Neural progenitor cell (in vitro differentiated cells): ENCODE measurements around the gene ACOXL. TPM values are rescaled to one million over a fixed set of nuclear protein-coding genes. Genes with fewer than 3 reads are reported as not detected.

Source experiments
- DNase-seq: peaks from one replicate; pipeline ENCODE4 v3.0.0-alpha.2; 2016; ENCODE audit warnings: low spot score
- H2AFZ ChIP-seq: fragments of 200-600 bp; sonication (generic); replicated peaks from 2 replicates; pipeline ENCODE4 v1.6.1; 2016; ENCODE audit warnings: antibody characterized with exemption
- H3F3A ChIP-seq: fragments of 200-600 bp; sonication (generic); 2 replicates; pipeline ENCODE4 v1.6.1; 2016; ENCODE audit warnings: antibody characterized with exemption, low read depth
- H3K27ac ChIP-seq: fragments of 200-600 bp; sonication (generic); 2 replicates; pipeline ENCODE4 v1.5.1; 2016; ENCODE audit warnings: mild to moderate bottlenecking
- H3K27me3 ChIP-seq: fragments of 200-600 bp; sonication (generic); 2 replicates; pipeline ENCODE4 v1.6.1; 2016; ENCODE audit warnings: mild to moderate bottlenecking, moderate library complexity
- H3K36me3 ChIP-seq: fragments of 200-600 bp; sonication (generic); 2 replicates; pipeline ENCODE4 v1.5.1; 2016
- H3K4me1 ChIP-seq: fragments of 200-600 bp; sonication (generic); 2 replicates; pipeline ENCODE4 v1.6.1; 2016; ENCODE audit warnings: mixed run types
- H3K4me2 ChIP-seq: fragments of 200-600 bp; sonication (generic); 2 replicates; pipeline ENCODE4 v1.6.1; 2016
- H3K4me3 ChIP-seq: fragments of 200-600 bp; sonication (generic); 2 replicates; pipeline ENCODE4 v1.5.1; 2016
- H3K79me2 ChIP-seq: fragments of 200-600 bp; sonication (generic); 2 replicates; pipeline ENCODE4 v1.6.1; 2016; ENCODE audit warnings: low read depth
- H3K9ac ChIP-seq: fragments of 200-600 bp; sonication (generic); 2 replicates; pipeline ENCODE4 v1.6.1; 2016
- H3K9me3 ChIP-seq: fragments of 200-600 bp; sonication (generic); 2 replicates; pipeline ENCODE4 v1.5.1; 2016; ENCODE audit warnings: low read depth
- H4K20me1 ChIP-seq: fragments of 200-600 bp; sonication (generic); 2 replicates; pipeline ENCODE4 v1.6.1; 2016; ENCODE audit warnings: low read depth
- H3K27ac Mint-ChIP-seq: 3 replicates; pipeline ENCODE4 v1.8.0; 2021; ENCODE audit warnings: mixed read lengths
- H3K27me3 Mint-ChIP-seq: 2 replicates; pipeline ENCODE4 v1.8.0; 2022; ENCODE audit warnings: low read depth, mild to moderate bottlenecking, inconsistent platforms, moderate library complexity, mixed read lengths; ENCODE audit not compliant: insufficient read depth
- H3K36me3 Mint-ChIP-seq: 3 replicates; pipeline ENCODE4 v1.8.0; 2021; ENCODE audit warnings: mixed read lengths
- H3K4me1 Mint-ChIP-seq: 3 replicates; pipeline ENCODE4 v1.8.0; 2021; ENCODE audit warnings: mixed read lengths
- H3K4me3 Mint-ChIP-seq: 3 replicates; pipeline ENCODE4 v1.8.0; 2021; ENCODE audit warnings: mild to moderate bottlenecking, moderate library complexity, mixed read lengths
- H3K9me3 Mint-ChIP-seq: 3 replicates; pipeline ENCODE4 v1.8.0; 2020; ENCODE audit warnings: mixed read lengths
- CTCF ChIP-seq: fragments of 200-600 bp; sonication (generic); IDR thresholded peaks from 2 replicates; pipeline ENCODE4 v1.5.1; 2017; ENCODE audit warnings: antibody characterized with exemption, mild to moderate bottlenecking
- EZH2 ChIP-seq: fragments of 200-600 bp; sonication (generic); IDR thresholded peaks from 2 replicates; pipeline ENCODE4 v1.6.1; 2017; ENCODE audit warnings: antibody characterized with exemption, mild to moderate bottlenecking, moderate library complexity
- EZH2phosphoT487 ChIP-seq: fragments of 200-600 bp; sonication (generic); IDR thresholded peaks from 2 replicates; pipeline ENCODE4 v1.6.1; 2017; ENCODE audit warnings: antibody characterized with exemption
- total RNA-seq: library from RNA; depleted of rRNA; stranded (reverse); fragments of >200 nt; gene quantifications from 2 replicates; pipeline ENCODE4 v1.2.3, GENCODE V29; 2015; ENCODE audit warnings: low replicate concordance

Gene ACOXL
- total RNA-seq, 1 donor from 2014 or later: 2.9 TPM

GRCh38 chr2:110766291-110766690 lies 33.9 kb downstream of the ACOXL start:
- no peak overlapping the region for H3K4me3 ChIP-seq
- no peak for DNase-seq
- H3K4me1 Mint-ChIP-seq: peaks cover 22% of the 10 kb centered on the region
- no peak overlapping the region for H2AFZ ChIP-seq
- no peaks in the 10 kb centered on the region for H3K9me3 Mint-ChIP-seq
- peaks cover 29% of the 10 kb centered on the region for H3K4me1 ChIP-seq
- peaks cover 10% of the 10 kb centered on the region for H3K9me3 ChIP-seq
- no peak overlapping the region for H3K4me3 Mint-ChIP-seq
- peaks cover 25% of the 10 kb centered on the region for H3F3A ChIP-seq
- H3K36me3 ChIP-seq: no peaks in the 10 kb centered on the region
- H3K4me2 ChIP-seq: no peak overlapping the region
- TF ChIP-seq EZH2phosphoT487: no peak
- H3K27ac Mint-ChIP-seq: no peak overlapping the region
- peaks cover 4% of the 10 kb centered on the region for H3K27me3 Mint-ChIP-seq
- peaks cover 10% of the 10 kb centered on the region for H3K27me3 ChIP-seq
- no peak overlapping the region for H3K9ac ChIP-seq
- H3K36me3 Mint-ChIP-seq: no peaks in the 10 kb centered on the region
- H4K20me1 ChIP-seq: peaks cover 19% of the 10 kb centered on the region
- H3K79me2 ChIP-seq: peaks cover 51% of the 10 kb centered on the region
- no peak overlapping the region for H3K27ac ChIP-seq

GRCh38 chr2:110768591-110768990 lies 36.2 kb downstream of the ACOXL start:
- H3F3A ChIP-seq: peaks cover 35% of the 10 kb centered on the region
- H3K4me3 Mint-ChIP-seq: peak overlapping the region; percentile 1
- H3K27me3 Mint-ChIP-seq: peaks cover 6% of the 10 kb centered on the region
- H3K4me3 ChIP-seq: no peak overlapping the region
- peaks cover 5% of the 10 kb centered on the region for H3K9me3 ChIP-seq
- peaks cover 26% of the 10 kb centered on the region for H3K27me3 ChIP-seq
- H3K4me1 Mint-ChIP-seq: peaks cover 22% of the 10 kb centered on the region
- H3K36me3 Mint-ChIP-seq: no peaks in the 10 kb centered on the region
- TF ChIP-seq EZH2phosphoT487 (peak; percentile 70), EZH2 (no peak), CTCF (no peak)
- H3K36me3 ChIP-seq: no peaks in the 10 kb centered on the region
- peaks cover 45% of the 10 kb centered on the region for H3K4me1 ChIP-seq
- no peak overlapping the region for H3K9ac ChIP-seq
- H3K27ac Mint-ChIP-seq: no peak overlapping the region
- H3K9me3 Mint-ChIP-seq: no peaks in the 10 kb centered on the region
- DNase-seq: peak; percentile 81
- H3K27ac ChIP-seq: no peak overlapping the region
- H3K4me2 ChIP-seq: peak overlapping the region; percentile 64
- peaks cover 36% of the 10 kb centered on the region for H3K79me2 ChIP-seq
- peaks cover 33% of the 10 kb centered on the region for H4K20me1 ChIP-seq
- H2AFZ ChIP-seq: no peak overlapping the region

GRCh38 chr2:110770404-110770958 lies 38.1 kb downstream of the ACOXL start:
- no peak for TF ChIP-seq EZH2
- TF ChIP-seq EZH2phosphoT487: peak; percentile 100
- peaks cover 12% of the 10 kb centered on the region for H3K27me3 Mint-ChIP-seq
- Histone ChIP-seq H3K4me3 (no peak overlapping the region), H2AFZ (no peak overlapping the region), H3K36me3 (no peaks in the 10 kb centered on the region), H4K20me1 (peaks cover 33% of the 10 kb centered on the region), H3K4me1 (peaks cover 45% of the 10 kb centered on the region), H3K79me2 (peaks cover 21% of the 10 kb centered on the region), H3K4me2 (peak overlapping the region; percentile 41), H3K9me3 (no peaks in the 10 kb centered on the region), H3K27ac (no peak overlapping the region), H3F3A (peaks cover 35% of the 10 kb centered on the region), H3K9ac (no peak overlapping the region), H3K27me3 (peaks cover 31% of the 10 kb centered on the region)
- H3K4me1 Mint-ChIP-seq: peaks cover 22% of the 10 kb centered on the region
- H3K36me3 Mint-ChIP-seq: no peaks in the 10 kb centered on the region
- no peak overlapping the region for H3K4me3 Mint-ChIP-seq
- no peaks in the 10 kb centered on the region for H3K9me3 Mint-ChIP-seq
- DNase-seq: peak; percentile 95
- no peak overlapping the region for H3K27ac Mint-ChIP-seq

GRCh38 chr2:110770959-110771431 lies 38.6 kb downstream of the ACOXL start:
- Histone ChIP-seq H3K4me3 (no peak overlapping the region), H3K9me3 (no peaks in the 10 kb centered on the region), H3K4me2 (peak overlapping the region; percentile 16), H3K27me3 (peaks cover 31% of the 10 kb centered on the region), H3K27ac (no peak overlapping the region), H3K9ac (no peak overlapping the region), H3F3A (peaks cover 35% of the 10 kb centered on the region), H4K20me1 (peaks cover 33% of the 10 kb centered on the region), H3K36me3 (no peaks in the 10 kb centered on the region), H3K4me1 (peaks cover 45% of the 10 kb centered on the region), H2AFZ (no peak overlapping the region), H3K79me2 (peaks cover 16% of the 10 kb centered on the region)
- Mint-ChIP-seq H3K4me1 (peaks cover 22% of the 10 kb centered on the region), H3K27ac (no peak overlapping the region), H3K9me3 (no peaks in the 10 kb centered on the region), H3K36me3 (no peaks in the 10 kb centered on the region), H3K27me3 (peaks cover 12% of the 10 kb centered on the region), H3K4me3 (no peak overlapping the region)
- no peak for TF ChIP-seq CTCF
- no peak for DNase-seq
